ENCODE data around the gene CRTC2.

Gene CRTC2

DNA sequence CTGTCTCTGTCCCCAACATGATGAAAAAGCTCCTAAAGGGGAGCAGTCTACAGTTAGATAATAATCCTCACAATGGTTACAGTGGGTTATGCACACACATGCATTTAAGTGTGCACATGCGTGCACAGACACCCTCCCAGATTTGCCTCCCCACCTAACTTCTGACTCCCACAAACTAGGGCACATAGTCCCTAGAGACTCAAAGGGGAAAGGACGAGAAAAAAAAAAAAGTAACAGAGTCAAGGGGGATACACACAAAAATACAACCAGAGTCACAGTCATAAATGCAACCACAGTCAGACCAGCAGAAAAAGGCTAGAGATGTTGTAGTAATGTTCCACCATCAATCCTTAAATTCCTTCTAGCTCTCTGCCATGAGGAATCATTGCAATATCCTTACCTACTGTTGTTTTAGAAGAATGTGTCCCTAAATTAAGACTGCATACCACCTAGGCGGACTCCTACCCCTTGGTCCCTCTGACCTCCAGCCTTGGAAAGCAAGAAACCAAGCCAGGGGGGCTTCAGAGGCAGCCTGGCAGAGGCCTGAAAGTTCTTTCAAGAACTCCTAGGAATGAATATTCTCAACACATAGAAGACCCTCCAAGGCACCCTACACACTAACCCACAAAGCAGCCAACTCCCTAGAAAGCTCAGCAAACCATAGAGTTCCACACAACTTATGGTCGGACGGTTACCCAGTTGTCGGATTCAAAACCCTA is 1.3 kb downstream of the CRTC2 start:
- in situ Hi-C loops (cut with HindIII; ENCODE audit: low sequenced_read_pairs), result no loop called here
- TF ChIP-seq, protein P1, sequence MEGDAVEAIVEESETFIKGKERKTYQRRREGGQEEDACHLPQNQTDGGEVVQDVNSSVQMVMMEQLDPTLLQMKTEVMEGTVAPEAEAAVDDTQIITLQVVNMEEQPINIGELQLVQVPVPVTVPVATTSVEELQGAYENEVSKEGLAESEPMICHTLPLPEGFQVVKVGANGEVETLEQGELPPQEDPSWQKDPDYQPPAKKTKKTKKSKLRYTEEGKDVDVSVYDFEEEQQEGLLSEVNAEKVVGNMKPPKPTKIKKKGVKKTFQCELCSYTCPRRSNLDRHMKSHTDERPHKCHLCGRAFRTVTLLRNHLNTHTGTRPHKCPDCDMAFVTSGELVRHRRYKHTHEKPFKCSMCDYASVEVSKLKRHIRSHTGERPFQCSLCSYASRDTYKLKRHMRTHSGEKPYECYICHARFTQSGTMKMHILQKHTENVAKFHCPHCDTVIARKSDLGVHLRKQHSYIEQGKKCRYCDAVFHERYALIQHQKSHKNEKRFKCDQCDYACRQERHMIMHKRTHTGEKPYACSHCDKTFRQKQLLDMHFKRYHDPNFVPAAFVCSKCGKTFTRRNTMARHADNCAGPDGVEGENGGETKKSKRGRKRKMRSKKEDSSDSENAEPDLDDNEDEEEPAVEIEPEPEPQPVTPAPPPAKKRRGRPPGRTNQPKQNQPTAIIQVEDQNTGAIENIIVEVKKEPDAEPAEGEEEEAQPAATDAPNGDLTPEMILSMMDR (IDR thresholded peaks at IDR 0.05; ENCODE audit: low read depth, low read length), result no peak
- peak overlapping the region; percentile 65 for H3K4me3 ChIP-seq (ENCODE audit: low read depth, low read length)
- DNase-seq (ENCODE audit: low read depth, low spot score), result no peak

DNA sequence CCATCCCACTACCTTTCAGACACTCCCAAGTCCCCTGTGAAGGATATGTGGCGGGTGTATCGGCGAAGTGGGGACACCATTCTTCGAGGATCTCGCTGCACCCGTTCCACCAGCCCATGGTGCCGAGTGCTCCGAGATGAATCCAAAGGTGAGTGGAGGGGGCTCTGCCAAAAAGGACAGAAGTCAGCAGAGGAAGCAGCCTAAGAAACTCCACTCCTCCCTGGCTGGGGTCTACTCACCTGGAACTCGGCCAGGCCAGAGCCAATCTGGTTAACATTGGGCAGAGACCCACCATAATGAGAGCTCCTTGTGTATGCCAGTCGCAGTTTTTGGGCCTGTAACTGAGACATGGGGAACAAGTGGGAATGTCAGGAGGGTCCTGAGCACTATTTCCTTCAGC is 3.6 kb downstream of the CRTC2 start:
- DNase-seq (ENCODE audit: low read depth, low spot score), result no peak
- TF ChIP-seq, protein P1 (IDR thresholded peaks at IDR 0.05; ENCODE audit: low read depth, low read length), result no peak
- no peak overlapping the region for H3K4me3 ChIP-seq (ENCODE audit: low read depth, low read length)
- in situ Hi-C loops (cut with HindIII; ENCODE audit: low sequenced_read_pairs), result no loop called here

GRCh38 chr1:153953859-153954365 is 4.5 kb downstream of the CRTC2 start:
- in situ Hi-C loops (cut with HindIII; ENCODE audit: low sequenced_read_pairs), result no loop called here
- TF ChIP-seq, protein P1 (IDR thresholded peaks at IDR 0.05; ENCODE audit: low read depth, low read length), result no peak
- no peak overlapping the region for H3K4me3 ChIP-seq (ENCODE audit: low read depth, low read length)
- no peak for DNase-seq (ENCODE audit: low read depth, low spot score)

DNA sequence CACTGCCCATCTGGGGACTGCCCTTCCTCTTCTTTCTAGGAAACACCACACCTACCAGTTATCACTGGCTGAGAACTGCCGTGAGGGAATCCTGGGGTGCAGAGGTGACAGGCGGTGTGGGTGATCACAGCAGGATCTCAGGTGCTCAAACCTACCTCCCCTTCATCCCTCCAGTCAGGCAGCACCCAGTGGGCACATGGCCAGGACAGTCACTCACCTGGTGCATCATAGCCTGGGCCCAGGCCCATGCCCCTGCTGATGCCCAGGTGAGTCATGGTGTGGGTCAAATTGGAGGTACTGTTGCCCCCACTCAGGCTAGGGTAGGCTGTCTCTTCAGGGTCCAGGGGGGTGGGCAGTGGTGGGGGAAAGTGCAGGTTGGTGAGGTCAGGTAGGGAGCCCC is 6.6 kb downstream of the CRTC2 start:
- TF ChIP-seq, protein P1 (IDR thresholded peaks at IDR 0.05; ENCODE audit: low read depth, low read length), result no peak

GRCh38 chr1:153951183-153951582 is 7.2 kb downstream of the CRTC2 start:
- no peak overlapping the region for H3K4me3 ChIP-seq (ENCODE audit: low read depth, low read length)
- DNase-seq (ENCODE audit: low read depth, low spot score), result no peak
- TF ChIP-seq, protein P1 (IDR thresholded peaks at IDR 0.05; ENCODE audit: low read depth, low read length), result no peak
- in situ Hi-C loops (cut with HindIII; ENCODE audit: low sequenced_read_pairs), result no loop called here

More for the DNA sequence above, 6.6 kb downstream of the CRTC2 start:
- in situ Hi-C loops (cut with HindIII; ENCODE audit: low sequenced_read_pairs), result no loop called here
- no peak for DNase-seq (ENCODE audit: low read depth, low spot score)
- no peak overlapping the region for H3K4me3 ChIP-seq (ENCODE audit: low read depth, low read length)

DNA sequence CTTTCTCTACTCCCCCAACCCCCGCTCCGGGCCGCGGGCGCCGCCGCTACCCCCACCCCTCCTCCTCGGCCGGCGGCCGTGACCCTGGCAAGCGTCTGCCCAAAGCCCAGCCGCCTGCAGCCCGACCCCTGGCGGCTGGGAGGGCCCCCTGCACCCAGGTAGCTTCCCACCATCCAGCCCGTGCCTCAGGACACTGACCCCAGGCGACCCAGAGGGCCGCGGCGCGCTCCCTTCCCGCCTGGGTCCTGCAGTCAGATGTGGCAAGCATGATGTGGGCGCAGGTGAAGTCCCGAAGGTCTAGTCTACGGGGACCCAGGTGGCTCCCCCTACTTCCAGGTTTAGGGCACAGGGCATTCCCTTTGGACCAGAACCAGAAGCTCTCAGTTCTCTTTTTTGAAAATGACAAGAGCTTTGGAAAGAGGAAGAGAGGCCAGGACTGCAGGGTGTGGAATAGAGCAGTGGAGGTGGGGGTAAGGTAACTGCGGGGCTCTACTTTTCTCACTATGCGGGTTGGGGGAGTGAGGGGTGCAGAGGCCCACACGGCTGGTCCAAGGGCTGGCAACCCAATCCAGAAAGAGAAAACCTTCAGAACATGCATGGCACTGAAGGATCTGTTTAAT is 11.7 kb downstream of the CRTC2 start, which contains the start of gene DENND4B:
Gene DENND4B (minus strand): TSS at position 97 of the 620 bp plus-strand sequence. CDS start 2,344 bp downstream, outside the sequence.
- TF ChIP-seq, protein P1 (IDR thresholded peaks at IDR 0.05; ENCODE audit: low read depth, low read length), result peak; percentile 94
- H3K4me3 ChIP-seq (ENCODE audit: low read depth, low read length), result peak within 1 kb of the TSS; percentile 77
- DNase-seq (ENCODE audit: low read depth, low spot score), result peak; percentile 78
- in situ Hi-C loops (cut with HindIII; ENCODE audit: low sequenced_read_pairs), result no loop called here
